SK-N-SH (cell line): ENCODE measurements around the gene GLIS1. TPM values are rescaled to one million over a fixed set of nuclear protein-coding genes. Genes with fewer than 3 reads are reported as not detected.

Experiments used
- CTCF ChIA-PET: fragments of 300-600, 350-600 bp; formaldehyde crosslinking; extraction: SDS; loops from one replicate; lab custom pipeline; 2021; lab: Yijun Ruan, JAX
- POLR2A ChIA-PET: fragments of 350-600 bp; sonication (Branson Sonifier 250); formaldehyde crosslinking; extraction: SDS; loops from one replicate; lab custom pipeline; 2020; ENCODE audit warnings: antibody characterized with exemption, inconsistent platforms; lab: Yijun Ruan, JAX
- DNase-seq: peaks from one replicate; pipeline ENCODE4 v3.0.0; 2012
- H2AFZ ChIP-seq: fragments of 200-600 bp; sonication (generic); 2 replicates; pipeline ENCODE4 v1.8.1; 2016; ENCODE audit warnings: antibody characterized with exemption, mild to moderate bottlenecking, low read depth
- H3F3A ChIP-seq: fragments of 200-600 bp; sonication (generic); replicated peaks from 2 replicates; pipeline ENCODE3; 2016; ENCODE audit warnings: antibody characterized with exemption, mild to moderate bottlenecking; ENCODE audit not compliant: insufficient read depth
- H3K27ac ChIP-seq, 2 experiments: fragments of 200-500 bp in 1 of 2; fragments of 200-600 bp in 1 of 2; sonication (Bioruptor generic) in 1 of 2; sonication (generic), shearing (Covaris generic) in 1 of 2; 2 replicates each; pipeline versions ENCODE4 v1.5.1 to v1.6.1; 2014 to 2016; ENCODE audit warnings: low read depth in 2 of 2, inconsistent platforms in 1 of 2, low read length in 1 of 2, mild to moderate bottlenecking in 1 of 2, mixed read lengths in 1 of 2
- H3K27me3 ChIP-seq: fragments of 200-600 bp; sonication (generic), shearing (Covaris generic); 2 replicates; pipeline ENCODE4 v1.6.1; 2016; ENCODE audit warnings: mixed run types; ENCODE audit not compliant: insufficient read depth
- H3K36me3 ChIP-seq, 2 experiments: fragments of 200-500 bp in 1 of 2; fragments of 200-600 bp in 1 of 2; sonication (Bioruptor generic) in 1 of 2; sonication (generic) in 1 of 2; replicated peaks in 1 of 2; 2 replicates each; pipeline versions ENCODE3 to v1.5.1; 2014 to 2016; ENCODE audit warnings: low read length in 1 of 2, mild to moderate bottlenecking in 1 of 2; ENCODE audit not compliant: insufficient read depth in 2 of 2, control insufficient read depth in 1 of 2
- H3K4me1 ChIP-seq, 2 experiments: fragments of 200-500 bp in 1 of 2; fragments of 200-600 bp in 1 of 2; sonication (Bioruptor generic) in 1 of 2; sonication (generic), shearing (Covaris generic) in 1 of 2; 2 replicates each; pipeline versions ENCODE4 v1.5.1 to v1.6.1; 2014 to 2016; ENCODE audit warnings: low read depth in 1 of 2, low read length in 1 of 2, mixed run types in 1 of 2; ENCODE audit not compliant: insufficient read depth in 2 of 2, control insufficient read depth in 1 of 2
- H3K4me2 ChIP-seq: fragments of 200-600 bp; sonication (generic), shearing (Covaris generic); 2 replicates; pipeline ENCODE4 v1.6.1; 2017; ENCODE audit warnings: mixed run types
- H3K4me3 ChIP-seq, 2 experiments: fragments of 200-500 bp in 1 of 2; fragments of 200-600 bp in 1 of 2; sonication (Bioruptor generic) in 1 of 2; sonication (generic), shearing (Covaris generic) in 1 of 2; 2 replicates each; pipeline versions ENCODE4 v1.5.1 to v1.8.1; 2014 to 2016; ENCODE audit warnings: low read depth in 2 of 2, inconsistent platforms in 1 of 2, low read length in 1 of 2, mild to moderate bottlenecking in 1 of 2, mixed read lengths in 1 of 2, moderate library complexity in 1 of 2
- H3K79me2 ChIP-seq: fragments of 200-600 bp; sonication (generic); 2 replicates; pipeline ENCODE4 v1.8.1; 2017; ENCODE audit warnings: mild to moderate bottlenecking; ENCODE audit not compliant: insufficient read depth
- H3K9ac ChIP-seq: fragments of 200-600 bp; sonication (generic); 2 replicates; pipeline ENCODE4 v1.6.1; 2017; ENCODE audit warnings: mixed run types
- H3K9me2 ChIP-seq: fragments of 200-600 bp; sonication (generic); 2 replicates; pipeline ENCODE4 v1.6.1; 2017; ENCODE audit warnings: mixed run types
- H3K9me3 ChIP-seq: fragments of 200-600 bp; sonication (generic); 2 replicates; pipeline ENCODE4 v1.6.1; 2017; ENCODE audit warnings: mixed run types, mild to moderate bottlenecking, moderate library complexity
- H4K20me1 ChIP-seq: fragments of 200-600 bp; sonication (generic); 2 replicates; pipeline ENCODE4 v1.6.1; 2017; ENCODE audit warnings: mild to moderate bottlenecking, mixed run types; ENCODE audit not compliant: insufficient read depth
- CHD2 ChIP-seq: fragments of 150-350 bp; IDR thresholded peaks from 2 replicates; pipeline ENCODE4 v1.6.1; 2018; ENCODE audit warnings: low read length; ENCODE audit not compliant: partially characterized antibody
- EZH2phosphoT487 ChIP-seq: fragments of 200-600 bp; sonication (generic); IDR thresholded peaks from 2 replicates; pipeline ENCODE4 v1.6.1; 2017; ENCODE audit warnings: low read depth, mixed run types, mild to moderate bottlenecking, antibody characterized with exemption, moderate library complexity, borderline replicate concordance
- FOSL2 ChIP-seq: IDR thresholded peaks from 2 replicates; pipeline ENCODE4 v1.4.0; 2012; ENCODE audit warnings: low read depth, mild to moderate bottlenecking, moderate library complexity, borderline replicate concordance
- FOXM1 ChIP-seq: IDR thresholded peaks from 2 replicates; pipeline ENCODE4 v1.4.0; 2012; ENCODE audit warnings: low read depth, mild to moderate bottlenecking
- GABPA ChIP-seq: IDR thresholded peaks from 2 replicates; pipeline ENCODE4 v1.4.0; 2012; ENCODE audit warnings: low read depth, mild to moderate bottlenecking
- MXI1 ChIP-seq: IDR thresholded peaks from 2 replicates; pipeline ENCODE4 v1.6.1; 2012; ENCODE audit warnings: mild to moderate bottlenecking, low read depth, low read length, improper control_type of control experiment
- NRF1 ChIP-seq: IDR thresholded peaks from 2 replicates; pipeline ENCODE4 v1.6.1; 2012; ENCODE audit warnings: low read depth, mild to moderate bottlenecking, low read length
- RFX5 ChIP-seq: IDR thresholded peaks from 2 replicates; pipeline ENCODE4 v1.6.1; 2012; ENCODE audit warnings: mild to moderate bottlenecking, improper control_type of control experiment, low read length
- RXRA ChIP-seq: IDR thresholded peaks from 2 replicates; pipeline ENCODE4 v1.4.0; 2012; ENCODE audit warnings: low read depth, mild to moderate bottlenecking, borderline replicate concordance
- SIN3A ChIP-seq: IDR thresholded peaks from 2 replicates; pipeline ENCODE4 v1.6.1; 2012; ENCODE audit warnings: low read depth, mild to moderate bottlenecking, low read length, moderate library complexity, borderline replicate concordance
- SMC3 ChIP-seq: IDR thresholded peaks from 2 replicates; pipeline ENCODE4 v1.6.1; 2012; ENCODE audit warnings: low read depth, low read length, improper control_type of control experiment
- TCF12 ChIP-seq: IDR thresholded peaks from 2 replicates; pipeline ENCODE4 v1.4.0; 2012
- YY1 ChIP-seq: IDR thresholded peaks from 2 replicates; pipeline ENCODE4 v1.4.0; 2012; ENCODE audit warnings: low read depth, mild to moderate bottlenecking
- WGBS: methylation state at CpG from one replicate; pipeline ENCODE4 v1.1.6; 2017; ENCODE audit warnings: low lambda C conversion rate; 5-methylcytosine and 5-hydroxymethylcytosine counted together
- polyA plus RNA-seq, 3 experiments: library from polyadenylated mRNA; depleted of rRNA; stranded (reverse); fragments of >200 nt; gene quantifications; 2 replicates each; pipeline ENCODE4 v1.2.3, GENCODE V29; 2012
- TF ChIP-seq, protein P1 (sequence below): IDR thresholded peaks from 2 replicates; pipeline ENCODE4 v1.4.0; 2012; ENCODE audit warnings: low read depth, borderline replicate concordance
- TF ChIP-seq, protein P2 (sequence below): IDR thresholded peaks from 2 replicates; pipeline ENCODE4; 2012
- TF ChIP-seq, protein P3 (sequence below): fragments of 150-350 bp; IDR thresholded peaks from 2 replicates; pipeline ENCODE4 v1.6.1; 2017; ENCODE audit warnings: antibody characterized with exemption, low read length, low read depth, borderline replicate concordance
- TF ChIP-seq, protein P4 (sequence below): fragments of 150-350 bp; IDR thresholded peaks from 2 replicates; pipeline ENCODE4 v1.6.1; 2016; ENCODE audit warnings: mild to moderate bottlenecking, low read depth, low read length
- TF ChIP-seq, protein P5 (sequence below): IDR thresholded peaks from 2 replicates; pipeline ENCODE4 v1.4.0; 2012; ENCODE audit warnings: low read depth
- TF ChIP-seq, protein P6 (sequence below): fragments of 200-600 bp; sonication (generic); IDR thresholded peaks from 2 replicates; pipeline ENCODE4 v1.6.1; 2017; ENCODE audit warnings: antibody characterized with exemption, mild to moderate bottlenecking, moderate library complexity
- TF ChIP-seq, protein P7 (sequence below): IDR thresholded peaks from 2 replicates; pipeline ENCODE4 v1.4.0; 2012; ENCODE audit warnings: low read depth, borderline replicate concordance

GLIS1 gene
- polyA plus RNA-seq, 1 of the 3 experiments (the other 2 are of a cell fraction), result 0.13 TPM

DNA sequence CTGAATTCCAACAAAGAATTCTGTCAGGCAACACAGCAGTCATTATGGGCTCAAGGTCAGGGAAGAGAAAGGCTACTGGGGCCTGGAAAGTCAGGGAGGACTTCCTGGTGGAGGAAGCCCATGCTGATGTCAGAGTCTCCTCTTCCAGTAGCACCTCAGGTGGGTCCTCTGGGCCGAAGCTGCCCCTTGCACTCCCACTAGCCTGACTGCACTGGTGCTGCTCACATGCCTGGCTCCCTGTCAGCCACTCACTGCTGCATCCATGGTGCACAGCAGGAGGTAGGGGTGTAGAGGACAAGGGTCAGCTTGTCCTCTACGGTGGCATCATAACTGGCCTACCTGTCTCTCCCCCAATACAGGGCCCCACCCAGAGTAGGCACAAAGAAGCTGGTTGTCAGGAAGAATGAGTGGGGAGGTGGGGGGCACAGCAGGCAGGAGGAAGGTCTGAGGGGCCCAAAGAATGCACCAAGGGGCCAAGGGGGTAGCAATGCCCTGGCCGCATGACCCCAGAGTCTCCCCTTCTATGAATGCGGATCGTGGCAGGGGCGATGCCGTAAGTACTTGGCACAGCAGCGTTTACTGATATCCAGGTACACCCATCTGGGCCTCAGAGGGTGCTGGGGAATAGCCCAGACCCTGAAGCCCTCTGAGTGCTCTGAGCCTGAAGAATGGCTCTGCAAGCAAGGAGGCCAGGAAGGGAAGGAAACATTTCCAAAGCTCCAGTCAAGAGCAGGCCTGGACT is 80.3 kb downstream of the GLIS1 start:
- H3K9ac ChIP-seq, result no peak overlapping the region
- H3F3A ChIP-seq, result no peaks in the 10 kb centered on the region
- CTCF ChIA-PET, result interaction anchor here (1.0 to 1.2 kb wide), 3 partner anchors 13 to 174 kb away, joined by 3 to 4 read pairs (median 3); no protein-coding TSS in a partner anchor
- H3K4me1 ChIP-seq, result peaks cover 0 to 18% of the 10 kb centered on the region in 2 experiments; a peak in 2 of 4 replicates
- no peaks in the 10 kb centered on the region for H3K36me3 ChIP-seq
- DNase-seq, result no peak
- no peaks in the 10 kb centered on the region for H3K9me2 ChIP-seq
- no peaks in the 10 kb centered on the region for H3K27me3 ChIP-seq
- no peak overlapping the region for H3K27ac ChIP-seq
- H2AFZ ChIP-seq, result no peak overlapping the region
- no peaks in the 10 kb centered on the region; the same call in 1 of the 2 replicates for H4K20me1 ChIP-seq
- 78% methylated on average over 6 of the region's 8 CpGs for WGBS
- no peak overlapping the region for H3K4me2 ChIP-seq
- POLR2A ChIA-PET, result no interaction called here
- TF ChIP-seq MXI1 (no peak), YY1 (no peak), SIN3A (no peak), GABPA (no peak), CHD2 (no peak), NRF1 (no peak), RXRA (no peak), SMC3 (no peak), FOXM1 (no peak), FOSL2 (no peak), TCF12 (no peak), EZH2phosphoT487 (no peak), RFX5 (no peak)
- TF ChIP-seq, protein P1, sequence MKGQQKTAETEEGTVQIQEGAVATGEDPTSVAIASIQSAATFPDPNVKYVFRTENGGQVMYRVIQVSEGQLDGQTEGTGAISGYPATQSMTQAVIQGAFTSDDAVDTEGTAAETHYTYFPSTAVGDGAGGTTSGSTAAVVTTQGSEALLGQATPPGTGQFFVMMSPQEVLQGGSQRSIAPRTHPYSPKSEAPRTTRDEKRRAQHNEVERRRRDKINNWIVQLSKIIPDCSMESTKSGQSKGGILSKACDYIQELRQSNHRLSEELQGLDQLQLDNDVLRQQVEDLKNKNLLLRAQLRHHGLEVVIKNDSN, result no peak
- TF ChIP-seq, protein P2, sequence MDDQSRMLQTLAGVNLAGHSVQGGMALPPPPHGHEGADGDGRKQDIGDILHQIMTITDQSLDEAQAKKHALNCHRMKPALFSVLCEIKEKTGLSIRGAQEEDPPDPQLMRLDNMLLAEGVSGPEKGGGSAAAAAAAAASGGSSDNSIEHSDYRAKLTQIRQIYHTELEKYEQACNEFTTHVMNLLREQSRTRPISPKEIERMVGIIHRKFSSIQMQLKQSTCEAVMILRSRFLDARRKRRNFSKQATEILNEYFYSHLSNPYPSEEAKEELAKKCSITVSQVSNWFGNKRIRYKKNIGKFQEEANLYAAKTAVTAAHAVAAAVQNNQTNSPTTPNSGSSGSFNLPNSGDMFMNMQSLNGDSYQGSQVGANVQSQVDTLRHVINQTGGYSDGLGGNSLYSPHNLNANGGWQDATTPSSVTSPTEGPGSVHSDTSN, result no peak
- TF ChIP-seq, protein P3, sequence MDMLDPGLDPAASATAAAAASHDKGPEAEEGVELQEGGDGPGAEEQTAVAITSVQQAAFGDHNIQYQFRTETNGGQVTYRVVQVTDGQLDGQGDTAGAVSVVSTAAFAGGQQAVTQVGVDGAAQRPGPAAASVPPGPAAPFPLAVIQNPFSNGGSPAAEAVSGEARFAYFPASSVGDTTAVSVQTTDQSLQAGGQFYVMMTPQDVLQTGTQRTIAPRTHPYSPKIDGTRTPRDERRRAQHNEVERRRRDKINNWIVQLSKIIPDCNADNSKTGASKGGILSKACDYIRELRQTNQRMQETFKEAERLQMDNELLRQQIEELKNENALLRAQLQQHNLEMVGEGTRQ, result no peak
- TF ChIP-seq, protein P4, sequence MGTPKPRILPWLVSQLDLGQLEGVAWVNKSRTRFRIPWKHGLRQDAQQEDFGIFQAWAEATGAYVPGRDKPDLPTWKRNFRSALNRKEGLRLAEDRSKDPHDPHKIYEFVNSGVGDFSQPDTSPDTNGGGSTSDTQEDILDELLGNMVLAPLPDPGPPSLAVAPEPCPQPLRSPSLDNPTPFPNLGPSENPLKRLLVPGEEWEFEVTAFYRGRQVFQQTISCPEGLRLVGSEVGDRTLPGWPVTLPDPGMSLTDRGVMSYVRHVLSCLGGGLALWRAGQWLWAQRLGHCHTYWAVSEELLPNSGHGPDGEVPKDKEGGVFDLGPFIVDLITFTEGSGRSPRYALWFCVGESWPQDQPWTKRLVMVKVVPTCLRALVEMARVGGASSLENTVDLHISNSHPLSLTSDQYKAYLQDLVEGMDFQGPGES, result no peak
- TF ChIP-seq, protein P5, sequence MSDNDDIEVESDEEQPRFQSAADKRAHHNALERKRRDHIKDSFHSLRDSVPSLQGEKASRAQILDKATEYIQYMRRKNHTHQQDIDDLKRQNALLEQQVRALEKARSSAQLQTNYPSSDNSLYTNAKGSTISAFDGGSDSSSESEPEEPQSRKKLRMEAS, result no peak
- TF ChIP-seq, protein P6, sequence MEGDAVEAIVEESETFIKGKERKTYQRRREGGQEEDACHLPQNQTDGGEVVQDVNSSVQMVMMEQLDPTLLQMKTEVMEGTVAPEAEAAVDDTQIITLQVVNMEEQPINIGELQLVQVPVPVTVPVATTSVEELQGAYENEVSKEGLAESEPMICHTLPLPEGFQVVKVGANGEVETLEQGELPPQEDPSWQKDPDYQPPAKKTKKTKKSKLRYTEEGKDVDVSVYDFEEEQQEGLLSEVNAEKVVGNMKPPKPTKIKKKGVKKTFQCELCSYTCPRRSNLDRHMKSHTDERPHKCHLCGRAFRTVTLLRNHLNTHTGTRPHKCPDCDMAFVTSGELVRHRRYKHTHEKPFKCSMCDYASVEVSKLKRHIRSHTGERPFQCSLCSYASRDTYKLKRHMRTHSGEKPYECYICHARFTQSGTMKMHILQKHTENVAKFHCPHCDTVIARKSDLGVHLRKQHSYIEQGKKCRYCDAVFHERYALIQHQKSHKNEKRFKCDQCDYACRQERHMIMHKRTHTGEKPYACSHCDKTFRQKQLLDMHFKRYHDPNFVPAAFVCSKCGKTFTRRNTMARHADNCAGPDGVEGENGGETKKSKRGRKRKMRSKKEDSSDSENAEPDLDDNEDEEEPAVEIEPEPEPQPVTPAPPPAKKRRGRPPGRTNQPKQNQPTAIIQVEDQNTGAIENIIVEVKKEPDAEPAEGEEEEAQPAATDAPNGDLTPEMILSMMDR, result no peak
- TF ChIP-seq, protein P7, sequence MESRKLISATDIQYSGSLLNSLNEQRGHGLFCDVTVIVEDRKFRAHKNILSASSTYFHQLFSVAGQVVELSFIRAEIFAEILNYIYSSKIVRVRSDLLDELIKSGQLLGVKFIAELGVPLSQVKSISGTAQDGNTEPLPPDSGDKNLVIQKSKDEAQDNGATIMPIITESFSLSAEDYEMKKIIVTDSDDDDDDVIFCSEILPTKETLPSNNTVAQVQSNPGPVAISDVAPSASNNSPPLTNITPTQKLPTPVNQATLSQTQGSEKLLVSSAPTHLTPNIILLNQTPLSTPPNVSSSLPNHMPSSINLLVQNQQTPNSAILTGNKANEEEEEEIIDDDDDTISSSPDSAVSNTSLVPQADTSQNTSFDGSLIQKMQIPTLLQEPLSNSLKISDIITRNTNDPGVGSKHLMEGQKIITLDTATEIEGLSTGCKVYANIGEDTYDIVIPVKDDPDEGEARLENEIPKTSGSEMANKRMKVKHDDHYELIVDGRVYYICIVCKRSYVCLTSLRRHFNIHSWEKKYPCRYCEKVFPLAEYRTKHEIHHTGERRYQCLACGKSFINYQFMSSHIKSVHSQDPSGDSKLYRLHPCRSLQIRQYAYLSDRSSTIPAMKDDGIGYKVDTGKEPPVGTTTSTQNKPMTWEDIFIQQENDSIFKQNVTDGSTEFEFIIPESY, result no peak
- H3K9me3 ChIP-seq, result no peaks in the 10 kb centered on the region
- no peaks in the 10 kb centered on the region for H3K79me2 ChIP-seq
- H3K4me3 ChIP-seq, result no peak overlapping the region
